ENCODE measurements around the gene BEND6. TPM values are rescaled to one million over a fixed set of nuclear protein-coding genes. Genes with fewer than 3 reads are reported as not detected.

BEND6 gene
- polyA plus RNA-seq, 1 donor from 2014 or later: 8.6 TPM

DNA sequence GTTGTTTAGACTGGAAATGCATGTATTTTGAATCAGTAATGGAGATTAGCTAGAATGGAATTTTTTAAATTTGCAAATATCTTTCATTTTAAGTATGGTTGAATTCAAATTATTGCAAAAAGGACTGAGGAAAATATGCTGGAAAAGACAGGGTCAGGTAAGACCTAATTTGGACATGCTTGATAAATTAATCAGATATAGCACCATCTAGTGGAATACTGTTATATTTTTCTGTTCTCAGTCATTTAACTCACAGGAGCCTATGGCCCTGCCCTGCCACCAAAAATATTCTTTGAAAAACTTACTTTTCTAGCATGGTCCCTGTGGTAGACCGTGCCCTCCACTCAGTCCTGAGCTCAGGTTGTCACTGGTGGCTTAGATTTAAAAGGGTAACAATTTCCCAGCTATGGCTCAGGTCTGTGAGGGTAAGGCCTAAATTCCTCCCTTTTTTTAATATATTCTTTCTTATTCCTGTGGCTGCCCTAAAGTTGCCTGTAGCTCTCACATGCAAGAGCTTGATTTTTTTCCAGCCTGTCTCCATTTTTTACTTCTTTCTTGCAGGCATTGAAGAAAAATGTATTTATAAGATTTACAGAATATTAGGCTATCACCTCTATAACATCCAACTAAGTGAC is 66.3 kb downstream of the BEND6 start:
- Histone ChIP-seq H3K36me3 (ENCODE audit: insufficient read depth, low read length) (no peaks in the 10 kb centered on the region), H3K27ac (ENCODE audit: low read length) (no peak overlapping the region), H3K4me2 (ENCODE audit: low read length) (no peak overlapping the region), H3K79me2 (replicated peaks; ENCODE audit: insufficient read depth, low read length) (no peaks in the 10 kb centered on the region), H4K20me1 (ENCODE audit: insufficient read depth) (no peaks in the 10 kb centered on the region), H3K27me3 (ENCODE audit: insufficient read depth, low read depth, low read length) (no peaks in the 10 kb centered on the region), H3K9ac (ENCODE audit: low read length) (no peak overlapping the region), H3F3A (ENCODE audit: insufficient read depth, low read length, poor library complexity, severe bottlenecking) (no peaks in the 10 kb centered on the region), H3K4me3 (ENCODE audit: low read length) (no peak overlapping the region), H3K9me3 (ENCODE audit: low read length) (no peaks in the 10 kb centered on the region), H3K9me2 (ENCODE audit: insufficient read depth, low read length) (no peaks in the 10 kb centered on the region), H2AFZ (ENCODE audit: low read depth, low read length) (no peak overlapping the region)
- TF ChIP-seq RAD21 (conservative IDR thresholded peaks at IDR 0.05) (peak; percentile 63), SMC3 (conservative IDR thresholded peaks at IDR 0.05; ENCODE audit: poor library complexity) (peak; percentile 69), POLR2AphosphoS5 (IDR thresholded peaks at IDR 0.05) (no peak)
- TF ChIP-seq, protein P1, sequence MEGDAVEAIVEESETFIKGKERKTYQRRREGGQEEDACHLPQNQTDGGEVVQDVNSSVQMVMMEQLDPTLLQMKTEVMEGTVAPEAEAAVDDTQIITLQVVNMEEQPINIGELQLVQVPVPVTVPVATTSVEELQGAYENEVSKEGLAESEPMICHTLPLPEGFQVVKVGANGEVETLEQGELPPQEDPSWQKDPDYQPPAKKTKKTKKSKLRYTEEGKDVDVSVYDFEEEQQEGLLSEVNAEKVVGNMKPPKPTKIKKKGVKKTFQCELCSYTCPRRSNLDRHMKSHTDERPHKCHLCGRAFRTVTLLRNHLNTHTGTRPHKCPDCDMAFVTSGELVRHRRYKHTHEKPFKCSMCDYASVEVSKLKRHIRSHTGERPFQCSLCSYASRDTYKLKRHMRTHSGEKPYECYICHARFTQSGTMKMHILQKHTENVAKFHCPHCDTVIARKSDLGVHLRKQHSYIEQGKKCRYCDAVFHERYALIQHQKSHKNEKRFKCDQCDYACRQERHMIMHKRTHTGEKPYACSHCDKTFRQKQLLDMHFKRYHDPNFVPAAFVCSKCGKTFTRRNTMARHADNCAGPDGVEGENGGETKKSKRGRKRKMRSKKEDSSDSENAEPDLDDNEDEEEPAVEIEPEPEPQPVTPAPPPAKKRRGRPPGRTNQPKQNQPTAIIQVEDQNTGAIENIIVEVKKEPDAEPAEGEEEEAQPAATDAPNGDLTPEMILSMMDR (IDR thresholded peaks at IDR 0.05; ENCODE audit: poor library complexity, severe bottlenecking): peak; percentile 70

DNA sequence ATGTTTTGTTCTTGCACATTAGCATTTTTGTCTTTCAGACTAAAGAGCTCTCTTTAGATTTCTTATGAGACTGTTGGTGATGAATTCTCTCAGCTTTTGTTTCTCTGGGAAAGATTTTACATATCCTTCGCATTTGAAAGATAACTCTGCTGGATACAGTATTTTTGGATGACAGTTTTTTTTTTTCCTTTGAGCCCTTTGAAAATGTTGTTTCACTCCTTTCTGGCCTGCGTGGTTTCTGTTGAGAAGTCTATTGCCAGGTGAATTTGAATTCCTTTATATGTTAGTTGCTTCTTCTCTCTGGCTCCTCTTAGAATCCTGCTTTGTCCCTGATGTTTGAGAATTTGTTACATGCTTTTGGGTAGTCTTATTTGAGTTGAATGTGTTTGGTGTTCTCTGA is 69.4 kb downstream of the BEND6 start:
- Histone ChIP-seq H4K20me1 (ENCODE audit: insufficient read depth) (no peaks in the 10 kb centered on the region), H3K36me3 (ENCODE audit: insufficient read depth, low read length) (no peaks in the 10 kb centered on the region), H3F3A (ENCODE audit: insufficient read depth, low read length, poor library complexity, severe bottlenecking) (no peaks in the 10 kb centered on the region), H3K9ac (ENCODE audit: low read length) (no peak overlapping the region), H3K9me3 (ENCODE audit: low read length) (no peaks in the 10 kb centered on the region), H3K27me3 (ENCODE audit: insufficient read depth, low read depth, low read length) (no peaks in the 10 kb centered on the region), H3K27ac (ENCODE audit: low read length) (no peak overlapping the region), H3K4me2 (ENCODE audit: low read length) (no peak overlapping the region), H2AFZ (ENCODE audit: low read depth, low read length) (no peak overlapping the region), H3K9me2 (ENCODE audit: insufficient read depth, low read length) (no peaks in the 10 kb centered on the region), H3K4me3 (ENCODE audit: low read length) (no peak overlapping the region), H3K79me2 (replicated peaks; ENCODE audit: insufficient read depth, low read length) (no peaks in the 10 kb centered on the region)
- TF ChIP-seq, protein P2, sequence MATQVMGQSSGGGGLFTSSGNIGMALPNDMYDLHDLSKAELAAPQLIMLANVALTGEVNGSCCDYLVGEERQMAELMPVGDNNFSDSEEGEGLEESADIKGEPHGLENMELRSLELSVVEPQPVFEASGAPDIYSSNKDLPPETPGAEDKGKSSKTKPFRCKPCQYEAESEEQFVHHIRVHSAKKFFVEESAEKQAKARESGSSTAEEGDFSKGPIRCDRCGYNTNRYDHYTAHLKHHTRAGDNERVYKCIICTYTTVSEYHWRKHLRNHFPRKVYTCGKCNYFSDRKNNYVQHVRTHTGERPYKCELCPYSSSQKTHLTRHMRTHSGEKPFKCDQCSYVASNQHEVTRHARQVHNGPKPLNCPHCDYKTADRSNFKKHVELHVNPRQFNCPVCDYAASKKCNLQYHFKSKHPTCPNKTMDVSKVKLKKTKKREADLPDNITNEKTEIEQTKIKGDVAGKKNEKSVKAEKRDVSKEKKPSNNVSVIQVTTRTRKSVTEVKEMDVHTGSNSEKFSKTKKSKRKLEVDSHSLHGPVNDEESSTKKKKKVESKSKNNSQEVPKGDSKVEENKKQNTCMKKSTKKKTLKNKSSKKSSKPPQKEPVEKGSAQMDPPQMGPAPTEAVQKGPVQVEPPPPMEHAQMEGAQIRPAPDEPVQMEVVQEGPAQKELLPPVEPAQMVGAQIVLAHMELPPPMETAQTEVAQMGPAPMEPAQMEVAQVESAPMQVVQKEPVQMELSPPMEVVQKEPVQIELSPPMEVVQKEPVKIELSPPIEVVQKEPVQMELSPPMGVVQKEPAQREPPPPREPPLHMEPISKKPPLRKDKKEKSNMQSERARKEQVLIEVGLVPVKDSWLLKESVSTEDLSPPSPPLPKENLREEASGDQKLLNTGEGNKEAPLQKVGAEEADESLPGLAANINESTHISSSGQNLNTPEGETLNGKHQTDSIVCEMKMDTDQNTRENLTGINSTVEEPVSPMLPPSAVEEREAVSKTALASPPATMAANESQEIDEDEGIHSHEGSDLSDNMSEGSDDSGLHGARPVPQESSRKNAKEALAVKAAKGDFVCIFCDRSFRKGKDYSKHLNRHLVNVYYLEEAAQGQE (IDR thresholded peaks at IDR 0.05; ENCODE audit: borderline replicate concordance): no peak
- TF ChIP-seq MXI1 (conservative IDR thresholded peaks at IDR 0.05; ENCODE audit: poor library complexity, severe bottlenecking) (no peak), TAF1 (IDR thresholded peaks at IDR 0.05; ENCODE audit: low read depth) (no peak), EP300 (conservative IDR thresholded peaks at IDR 0.05; ENCODE audit: poor library complexity, severe bottlenecking) (no peak)

DNA sequence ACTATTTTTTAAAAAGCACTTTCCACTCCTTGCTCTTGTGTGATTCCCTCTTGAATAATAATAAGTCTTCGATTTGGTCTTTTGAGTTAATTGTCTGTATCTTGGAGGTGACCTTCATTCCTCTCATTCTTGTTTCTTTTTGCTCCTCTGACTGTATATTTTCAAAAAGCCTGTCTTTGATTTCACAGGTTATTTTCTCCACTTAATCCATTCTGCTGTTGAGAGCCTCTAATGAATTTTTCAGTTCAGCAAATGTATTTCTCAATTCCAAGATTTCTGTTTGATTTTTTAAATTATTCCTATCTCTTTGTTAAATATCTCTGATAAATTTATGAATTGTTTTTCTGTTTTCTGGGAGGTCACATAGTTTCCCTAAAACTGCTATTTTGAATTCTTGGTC is 69.9 kb downstream of the BEND6 start:
- TF ChIP-seq MXI1 (conservative IDR thresholded peaks at IDR 0.05; ENCODE audit: poor library complexity, severe bottlenecking): no peak
- TF ChIP-seq, protein P1 (IDR thresholded peaks at IDR 0.05; ENCODE audit: poor library complexity, severe bottlenecking): no peak
- TF ChIP-seq EP300 (conservative IDR thresholded peaks at IDR 0.05; ENCODE audit: poor library complexity, severe bottlenecking): no peak
- no peak for TF ChIP-seq TAF1 (IDR thresholded peaks at IDR 0.05; ENCODE audit: low read depth)
- TF ChIP-seq, protein P2 (IDR thresholded peaks at IDR 0.05; ENCODE audit: borderline replicate concordance): no peak
- no peak for TF ChIP-seq RAD21 (conservative IDR thresholded peaks at IDR 0.05)
- no peak for TF ChIP-seq SMC3 (conservative IDR thresholded peaks at IDR 0.05; ENCODE audit: poor library complexity)
- no peak for TF ChIP-seq POLR2AphosphoS5 (IDR thresholded peaks at IDR 0.05)
- TF ChIP-seq EZH2 (IDR thresholded peaks at IDR 0.05; ENCODE audit: borderline replicate concordance, insufficient read depth, low read length, poor library complexity, severe bottlenecking): no peak
- no peak overlapping the region for H2AFZ ChIP-seq (ENCODE audit: low read depth, low read length)
- H3K27ac ChIP-seq (ENCODE audit: low read length): no peak overlapping the region
- H3K4me2 ChIP-seq (ENCODE audit: low read length): no peak overlapping the region
- H3K4me3 ChIP-seq (ENCODE audit: low read length): no peak overlapping the region
- no peak overlapping the region for H3K9ac ChIP-seq (ENCODE audit: low read length)
- no peaks in the 10 kb centered on the region for H3K9me2 ChIP-seq (ENCODE audit: insufficient read depth, low read length)
- no peaks in the 10 kb centered on the region for H3K27me3 ChIP-seq (ENCODE audit: insufficient read depth, low read depth, low read length)
- H3K9me3 ChIP-seq (ENCODE audit: low read length): no peaks in the 10 kb centered on the region
- no peaks in the 10 kb centered on the region for H3K36me3 ChIP-seq (ENCODE audit: insufficient read depth, low read length)
- no peaks in the 10 kb centered on the region for H4K20me1 ChIP-seq (ENCODE audit: insufficient read depth)
- H3F3A ChIP-seq (ENCODE audit: insufficient read depth, low read length, poor library complexity, severe bottlenecking): no peaks in the 10 kb centered on the region
- no peaks in the 10 kb centered on the region for H3K79me2 ChIP-seq (replicated peaks; ENCODE audit: insufficient read depth, low read length)

Data from neural cell (in vitro differentiated cells).